GM21786 (cell line): ENCODE measurements around the gene VSIG4.
"Not testable (repeated sequence)": the region's sequence is repeated elsewhere in the genome, so short reads cannot be mapped to it uniquely, and the experiment has no call there.

Experiments
- ATAC-seq: cut with Tn5 transposase; IDR thresholded peaks from one replicate; pipeline ENCODE4 v1.9.1; 2021; ENCODE audit not compliant: unreplicated experiment

The VSIG4 gene, protein sequence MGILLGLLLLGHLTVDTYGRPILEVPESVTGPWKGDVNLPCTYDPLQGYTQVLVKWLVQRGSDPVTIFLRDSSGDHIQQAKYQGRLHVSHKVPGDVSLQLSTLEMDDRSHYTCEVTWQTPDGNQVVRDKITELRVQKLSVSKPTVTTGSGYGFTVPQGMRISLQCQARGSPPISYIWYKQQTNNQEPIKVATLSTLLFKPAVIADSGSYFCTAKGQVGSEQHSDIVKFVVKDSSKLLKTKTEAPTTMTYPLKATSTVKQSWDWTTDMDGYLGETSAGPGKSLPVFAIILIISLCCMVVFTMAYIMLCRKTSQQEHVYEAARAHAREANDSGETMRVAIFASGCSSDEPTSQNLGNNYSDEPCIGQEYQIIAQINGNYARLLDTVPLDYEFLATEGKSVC

DNA sequence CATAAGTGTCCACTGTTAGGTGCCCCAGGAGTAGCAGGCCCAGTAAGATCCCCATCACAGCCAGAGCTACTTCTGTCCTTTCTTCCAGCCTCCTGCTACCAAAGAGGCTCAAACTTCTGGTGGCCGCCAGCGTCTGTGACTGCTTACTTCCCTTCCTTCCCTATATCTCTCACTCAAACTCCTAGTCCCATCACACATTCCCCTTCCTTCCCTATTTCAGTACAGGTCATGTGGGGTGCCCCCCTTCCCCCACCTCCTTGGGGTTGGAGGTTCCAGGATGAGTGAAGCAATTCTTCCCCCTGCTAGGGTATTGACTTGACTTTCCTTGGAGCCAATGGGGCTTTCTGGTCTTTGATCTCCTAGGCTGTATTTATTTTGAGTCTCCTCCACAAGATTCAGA lies at the start of gene VSIG4:
Gene VSIG4, minus strand, starts transcription at position 137 of the 400 bp plus-strand sequence. Its CDS starts 82 bp downstream, at position 55.
- no peak for ATAC-seq

DNA sequence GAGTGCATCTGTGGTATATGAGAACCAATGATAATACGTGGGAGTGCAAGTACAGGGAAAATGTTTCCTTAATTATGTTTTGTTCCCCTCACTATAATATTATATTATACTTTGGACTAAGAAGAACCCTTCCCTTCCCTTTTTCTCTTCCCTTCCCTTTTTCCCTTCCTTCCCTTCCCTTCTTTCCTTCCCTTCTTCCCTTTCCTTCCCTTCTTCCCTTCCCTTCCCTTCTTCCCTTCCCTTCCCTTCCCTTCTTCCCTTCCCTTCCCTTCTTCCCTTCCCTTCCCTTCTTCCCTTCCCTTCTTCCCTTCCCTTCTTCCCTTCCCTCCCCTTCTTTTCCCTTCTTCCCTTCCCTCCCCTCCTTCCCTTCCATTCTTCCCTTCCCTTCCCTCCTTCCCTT lies 36.9 kb upstream of the VSIG4 start:
- ATAC-seq, result no peak

DNA sequence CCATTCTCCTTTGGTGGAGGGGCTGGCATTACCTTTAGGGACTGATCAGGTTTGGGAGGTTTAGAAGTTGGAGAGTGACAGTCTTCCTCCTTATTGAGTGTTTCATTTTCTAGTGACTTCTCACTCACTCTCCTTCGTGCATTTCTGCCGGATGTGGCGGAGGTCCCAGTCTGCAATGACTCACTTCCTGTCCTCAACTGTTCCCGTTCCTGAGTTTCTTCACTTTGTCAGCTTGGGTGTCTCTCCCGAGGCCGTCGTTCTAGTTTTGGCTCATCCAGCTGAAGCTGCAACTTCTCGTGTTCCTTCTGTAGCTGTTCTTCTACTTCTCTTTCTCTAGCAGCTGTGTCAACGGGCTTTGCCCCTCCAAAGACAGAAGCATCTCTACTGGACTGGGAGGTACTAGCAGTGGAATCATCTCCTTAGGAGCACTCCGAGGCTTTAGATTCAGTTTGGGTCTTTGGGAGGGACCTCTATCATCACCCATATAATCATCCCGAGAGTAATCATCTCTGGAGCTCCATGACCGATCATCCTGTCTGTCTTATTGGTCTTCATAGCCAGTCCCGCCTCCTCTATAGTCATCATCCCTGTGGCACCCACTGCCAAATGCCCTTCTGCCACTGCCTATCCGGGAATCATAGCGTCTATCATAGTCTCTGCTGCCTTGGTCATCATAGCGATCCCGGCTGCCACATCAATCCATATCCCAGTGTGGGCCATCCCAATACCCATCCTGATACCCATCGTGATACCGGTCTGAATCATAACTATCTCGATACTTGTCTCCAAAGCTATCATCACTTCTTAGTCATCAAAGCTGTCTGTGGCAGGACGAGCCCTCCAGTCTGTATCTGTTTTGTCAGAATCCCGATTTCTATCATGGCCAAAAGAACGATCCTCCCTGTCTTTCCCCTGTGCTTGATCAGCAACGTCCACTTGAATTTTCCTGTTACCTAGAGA lies 35.3 kb upstream of the VSIG4 start:
- ATAC-seq, result peak; percentile 56

DNA sequence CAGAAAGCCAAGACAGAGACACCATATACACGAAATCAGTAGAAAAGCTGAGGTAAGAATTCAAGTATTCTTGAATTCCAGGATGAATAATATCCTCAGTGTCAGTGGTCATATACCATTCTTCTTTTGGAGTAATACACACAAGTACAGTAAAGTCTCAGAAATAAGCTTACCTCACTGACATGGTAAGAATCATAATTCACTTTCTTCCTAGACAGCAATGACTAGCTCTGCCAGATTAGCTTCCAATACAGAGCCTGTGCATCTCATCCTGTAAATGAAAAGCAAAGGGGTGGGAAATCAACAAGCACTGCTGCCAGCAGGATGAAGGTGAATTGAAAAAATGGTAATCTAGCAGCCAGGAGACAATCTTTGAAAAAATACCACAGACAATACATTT lies 31.2 kb upstream of the VSIG4 start:
- ATAC-seq, result no peak

DNA sequence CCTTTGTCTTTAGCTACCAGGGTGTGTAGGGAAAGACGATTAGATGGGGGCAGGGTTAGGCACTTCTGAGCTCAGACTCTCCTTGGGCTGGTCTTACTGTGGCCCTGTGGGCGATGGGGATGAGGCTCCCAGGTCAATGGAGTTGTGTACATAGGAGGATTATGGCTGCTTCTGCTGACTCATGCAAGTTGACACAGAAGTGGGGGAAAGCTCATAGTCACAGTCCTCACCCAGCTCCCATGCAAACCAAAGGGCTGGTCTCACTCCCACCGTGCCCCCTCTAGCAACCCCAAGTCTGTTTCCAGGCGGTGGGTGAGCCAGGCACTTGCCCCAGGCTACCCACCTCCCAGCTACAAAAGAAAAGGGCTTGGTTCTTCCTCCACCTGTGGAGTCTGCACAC lies 24.4 kb upstream of the VSIG4 start:
- ATAC-seq, result no peak

DNA sequence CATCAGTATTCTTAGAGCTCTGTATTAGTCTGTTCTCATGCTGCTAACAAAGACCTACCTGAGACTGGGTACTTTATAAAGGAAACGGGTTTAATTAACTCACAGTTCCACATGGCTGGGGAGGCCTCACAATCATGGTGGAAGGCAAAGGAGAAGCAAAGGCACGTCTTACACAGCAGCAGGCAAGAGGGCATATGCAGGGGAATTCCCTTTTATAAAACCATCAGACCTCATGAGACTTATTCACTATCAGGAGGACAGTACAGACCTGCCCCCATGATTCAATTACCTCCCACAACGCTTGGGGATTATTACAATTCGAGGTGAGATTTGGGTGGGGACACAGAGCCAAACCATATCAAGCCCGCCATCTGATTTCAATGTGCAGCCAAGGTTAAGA lies 17.1 kb upstream of the VSIG4 start:
- not testable (repeated sequence) for ATAC-seq

DNA sequence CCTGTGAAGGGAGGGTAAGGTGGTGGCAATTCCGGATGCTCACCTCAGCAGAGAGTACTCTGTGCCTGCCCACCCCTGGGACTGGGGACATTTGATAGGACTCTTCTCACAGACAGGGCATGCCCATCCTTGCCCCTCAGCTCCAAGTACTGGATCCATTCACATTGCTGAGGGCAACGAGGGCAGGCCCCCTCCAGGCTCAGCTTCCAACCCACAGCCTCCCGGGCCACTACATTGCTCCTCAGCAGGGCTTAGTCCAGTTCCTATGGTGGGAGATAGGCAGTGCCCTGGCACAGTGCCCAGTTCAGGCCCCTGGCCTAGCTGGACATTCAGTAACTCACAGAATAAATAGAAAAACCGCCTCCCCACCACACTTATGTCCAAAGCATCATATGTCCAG lies 15.1 kb upstream of the VSIG4 start:
- ATAC-seq, result no peak

DNA sequence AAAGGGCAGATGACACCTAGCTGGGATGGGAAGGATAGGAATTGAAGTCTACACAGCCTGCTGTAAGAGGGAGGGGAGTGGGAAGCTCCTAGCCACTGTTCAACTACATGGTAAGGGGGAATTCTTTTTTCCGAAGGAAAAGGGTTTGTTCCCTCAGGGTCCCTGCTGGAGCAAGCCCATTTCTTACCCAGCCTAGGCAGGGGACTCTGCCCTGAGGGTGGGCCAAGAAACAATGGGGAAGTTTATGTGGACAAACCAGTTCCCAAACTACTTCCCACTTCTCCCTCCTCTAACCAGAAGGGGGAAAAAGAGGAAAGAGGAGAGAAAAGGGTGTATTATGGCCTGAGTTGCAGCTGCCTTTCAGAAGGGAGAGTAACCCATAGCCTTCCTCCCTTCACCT lies 13.5 kb upstream of the VSIG4 start:
- ATAC-seq, result no peak

DNA sequence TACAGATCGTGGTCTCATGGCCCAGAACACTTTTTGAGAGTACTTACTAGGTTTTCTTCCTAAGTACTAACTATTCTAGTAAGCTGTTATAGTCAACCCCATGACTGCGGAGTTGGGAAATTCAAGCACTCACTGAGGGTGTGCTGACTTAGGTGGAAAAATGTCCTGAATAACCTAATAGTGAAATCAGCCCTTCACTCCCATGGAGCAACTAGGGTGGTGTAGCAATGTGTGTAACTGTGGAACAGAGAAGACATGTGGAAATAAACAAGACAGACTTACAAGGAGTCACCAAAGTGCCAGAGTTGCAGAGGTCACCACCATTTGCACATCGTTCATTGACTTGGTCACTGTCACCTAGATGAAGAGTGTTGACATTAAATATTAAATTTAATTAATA lies 12.1 kb upstream of the VSIG4 start:
- no peak for ATAC-seq

DNA sequence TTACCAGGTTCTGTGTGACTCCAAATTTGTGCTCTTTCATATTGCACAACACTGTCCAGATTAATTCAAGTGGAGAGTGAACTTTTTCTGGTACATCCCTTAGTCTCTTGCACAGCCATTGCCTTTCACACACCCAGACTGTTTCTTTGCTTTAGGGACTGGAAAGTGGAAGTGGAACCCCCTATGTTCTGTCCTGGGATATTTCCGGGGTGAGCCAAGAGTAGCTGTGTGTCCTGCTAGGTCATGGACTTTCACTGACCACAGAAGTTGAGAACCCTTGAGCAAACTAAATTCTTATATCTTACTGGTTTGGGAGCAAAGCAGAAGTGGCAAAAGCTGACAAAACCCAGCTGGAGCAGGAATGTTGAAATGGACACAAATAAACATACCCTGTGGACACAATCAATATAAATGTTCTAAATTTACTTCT lies 10.3 kb upstream of the VSIG4 start:
- no peak for ATAC-seq

DNA sequence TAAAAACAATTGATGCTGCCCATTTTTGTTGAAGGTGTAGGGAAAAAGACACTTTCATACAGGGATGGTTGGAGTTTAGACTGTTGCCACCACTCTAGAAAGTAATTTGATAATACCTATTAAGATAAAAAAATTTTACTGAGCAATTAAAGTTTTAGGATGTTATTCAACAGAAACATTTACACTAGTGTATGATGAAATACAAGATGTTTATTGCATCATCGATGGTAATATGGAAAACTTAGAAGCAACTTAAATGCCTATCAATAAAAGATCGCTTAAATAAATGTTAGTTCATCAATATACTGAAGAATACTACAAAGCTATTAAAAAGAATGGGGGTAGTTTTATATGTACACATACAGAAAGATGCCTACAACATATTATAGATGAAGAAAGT lies 9.2 kb upstream of the VSIG4 start:
- no peak for ATAC-seq

DNA sequence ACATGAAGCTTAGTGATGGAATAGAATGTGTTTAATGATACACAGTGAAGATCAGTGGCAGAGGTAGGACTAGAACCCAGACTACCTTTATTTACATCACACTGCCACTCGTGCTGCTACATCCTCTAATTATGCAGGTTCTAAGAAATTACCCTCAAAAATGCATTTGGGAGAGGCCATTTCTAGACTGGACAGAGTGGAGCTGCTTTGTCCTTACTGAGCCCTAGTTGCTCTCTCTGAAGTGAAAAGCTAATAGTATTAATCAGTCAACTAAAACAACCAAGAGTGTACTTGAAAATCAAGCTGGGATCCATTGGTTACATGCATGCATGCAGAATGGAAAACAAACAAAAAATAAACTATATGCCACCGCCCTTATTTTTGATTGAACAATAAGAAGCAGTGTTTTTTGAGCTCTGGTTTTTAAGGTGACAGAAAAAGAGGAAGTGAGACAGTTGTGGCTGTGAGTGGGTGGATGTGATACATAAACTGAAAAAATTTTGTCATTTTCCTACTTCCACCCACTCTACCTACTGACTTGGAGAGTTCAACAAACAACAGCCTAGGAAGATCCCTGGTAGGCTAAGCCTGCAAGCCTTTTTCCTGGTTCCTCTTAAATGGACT lies 6.8 kb upstream of the VSIG4 start:
- peak; percentile 81 for ATAC-seq

DNA sequence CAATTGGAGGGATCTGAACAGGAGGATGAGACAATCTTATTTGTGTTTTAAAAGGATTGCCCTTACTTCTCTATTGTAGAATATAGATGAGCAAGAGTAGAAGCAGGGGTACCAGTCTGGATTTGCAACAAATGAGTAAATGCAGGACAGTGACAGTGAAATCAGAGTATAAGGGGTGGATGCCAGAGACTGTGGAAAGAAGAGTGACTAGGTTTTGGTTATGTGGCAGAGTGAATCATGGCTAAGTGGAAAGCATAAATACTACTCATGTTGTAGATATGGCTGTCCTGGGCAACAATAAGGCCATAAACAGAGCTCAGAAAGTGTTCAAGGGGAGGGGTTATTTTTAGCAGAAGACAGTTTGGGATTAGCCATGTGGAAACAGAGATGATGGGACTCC lies 6.0 kb upstream of the VSIG4 start:
- no peak for ATAC-seq

DNA sequence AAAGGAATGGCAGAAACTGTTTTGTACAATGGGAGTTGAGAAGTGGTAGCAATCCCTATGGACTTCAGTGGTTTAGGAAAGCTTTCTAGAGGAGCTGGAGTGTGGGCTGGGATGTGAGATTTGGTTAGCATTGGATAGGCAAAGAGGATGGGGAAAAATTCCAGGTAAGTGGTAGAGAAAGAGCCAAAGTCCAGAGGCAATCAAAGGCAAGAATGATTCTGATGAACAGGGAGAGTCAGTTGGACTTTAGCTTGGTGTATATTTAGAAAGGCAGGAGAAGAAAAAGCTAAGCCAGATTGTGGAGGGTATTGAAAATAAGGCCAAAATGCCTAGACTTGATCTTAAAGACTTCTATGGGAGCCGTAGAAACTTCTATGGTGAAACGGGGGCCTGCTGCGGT lies 3.7 kb upstream of the VSIG4 start:
- no peak for ATAC-seq

DNA sequence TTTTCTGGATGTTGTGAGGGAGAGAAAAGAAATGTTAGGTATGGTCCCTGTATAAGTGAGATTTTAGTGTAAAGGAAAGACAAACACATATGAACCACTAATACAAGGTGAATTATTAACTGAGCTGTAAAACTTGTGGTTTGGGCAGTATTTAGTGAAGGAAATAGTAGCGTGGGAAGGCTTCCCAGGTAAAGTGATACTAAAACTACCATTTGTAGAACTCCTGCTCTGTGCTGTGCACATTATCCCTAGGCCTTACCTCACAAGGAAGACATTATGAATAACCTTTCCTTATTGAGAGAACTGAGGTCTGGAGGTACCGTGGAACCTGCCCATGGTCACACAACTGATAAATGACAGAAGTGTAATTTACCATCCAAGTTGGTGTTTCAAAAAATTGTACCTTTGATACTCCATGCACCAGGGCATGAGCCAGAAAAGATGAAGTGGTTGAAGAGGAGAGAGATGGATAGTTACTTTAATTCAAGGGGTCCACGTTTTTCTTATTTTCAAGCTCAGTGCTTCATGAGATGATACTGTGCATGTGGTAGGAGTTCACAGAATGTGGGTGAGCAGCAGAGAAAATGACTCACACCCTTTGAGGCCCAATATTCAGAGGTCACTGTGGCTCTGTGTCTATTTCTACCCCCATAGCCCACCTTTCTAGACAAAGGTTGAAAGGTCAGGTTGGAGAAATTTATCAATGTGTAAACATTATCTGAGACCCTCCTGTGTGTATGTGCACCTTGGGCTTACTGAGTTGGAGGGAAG lies 2.6 kb upstream of the VSIG4 start:
- peak; percentile 48 for ATAC-seq

DNA sequence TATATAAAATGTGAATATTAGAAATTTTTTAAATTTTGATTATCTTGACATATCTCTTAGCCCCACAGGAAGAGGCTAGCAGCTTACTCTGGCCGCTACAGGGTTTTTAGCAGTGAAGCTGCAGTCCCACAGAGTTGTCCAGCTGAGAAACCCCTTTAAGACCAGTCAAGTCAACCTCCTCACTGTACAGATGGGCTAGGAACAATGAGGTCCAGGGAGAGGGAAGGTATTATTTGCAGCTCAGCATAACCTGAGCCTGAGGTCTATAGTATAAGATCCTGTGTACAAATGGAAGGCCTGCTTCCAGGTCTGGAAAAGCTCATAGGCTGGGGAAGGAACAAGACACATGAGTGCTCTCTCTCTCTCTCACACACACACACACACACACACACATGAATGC lies 1.8 kb downstream of the VSIG4 start:
- ATAC-seq, result no peak

DNA sequence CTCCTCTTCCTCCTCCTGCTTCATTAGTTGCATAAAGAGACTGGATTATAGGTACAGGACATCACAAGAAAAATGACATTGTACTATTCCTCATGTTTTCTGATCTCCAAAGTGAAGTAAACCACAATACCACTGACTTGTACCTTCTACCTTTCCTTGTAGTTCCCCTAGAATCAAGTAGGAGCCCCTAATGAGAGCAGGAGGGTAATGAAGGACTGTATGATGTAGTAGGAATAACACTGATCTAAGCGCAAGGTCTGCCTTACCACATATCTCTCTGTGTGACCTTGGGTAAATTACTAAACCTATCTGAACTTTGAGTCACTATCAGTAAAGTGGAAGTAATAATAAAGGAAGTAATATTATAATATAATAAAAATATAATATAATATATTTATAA lies 3.6 kb downstream of the VSIG4 start:
- no peak for ATAC-seq

DNA sequence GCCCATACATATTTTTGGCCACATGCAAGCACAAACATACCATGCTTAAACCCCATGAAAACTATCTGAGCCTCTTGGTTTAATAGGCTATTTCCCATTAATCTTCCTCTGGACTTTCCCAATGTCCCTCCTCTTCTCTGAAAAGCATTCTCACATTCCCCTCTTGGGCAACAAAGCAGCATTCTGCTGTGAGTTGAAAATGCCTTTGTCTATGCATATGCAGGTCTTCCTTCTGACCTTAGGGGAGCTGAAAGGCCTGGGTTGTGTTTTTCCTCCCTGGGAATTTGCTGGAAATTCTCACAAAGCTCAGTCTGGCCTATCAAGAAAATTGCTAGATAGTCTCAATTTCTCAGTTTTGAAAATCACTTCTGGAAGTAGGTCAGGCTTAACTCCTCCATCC lies 4.2 kb downstream of the VSIG4 start:
- no peak for ATAC-seq

DNA sequence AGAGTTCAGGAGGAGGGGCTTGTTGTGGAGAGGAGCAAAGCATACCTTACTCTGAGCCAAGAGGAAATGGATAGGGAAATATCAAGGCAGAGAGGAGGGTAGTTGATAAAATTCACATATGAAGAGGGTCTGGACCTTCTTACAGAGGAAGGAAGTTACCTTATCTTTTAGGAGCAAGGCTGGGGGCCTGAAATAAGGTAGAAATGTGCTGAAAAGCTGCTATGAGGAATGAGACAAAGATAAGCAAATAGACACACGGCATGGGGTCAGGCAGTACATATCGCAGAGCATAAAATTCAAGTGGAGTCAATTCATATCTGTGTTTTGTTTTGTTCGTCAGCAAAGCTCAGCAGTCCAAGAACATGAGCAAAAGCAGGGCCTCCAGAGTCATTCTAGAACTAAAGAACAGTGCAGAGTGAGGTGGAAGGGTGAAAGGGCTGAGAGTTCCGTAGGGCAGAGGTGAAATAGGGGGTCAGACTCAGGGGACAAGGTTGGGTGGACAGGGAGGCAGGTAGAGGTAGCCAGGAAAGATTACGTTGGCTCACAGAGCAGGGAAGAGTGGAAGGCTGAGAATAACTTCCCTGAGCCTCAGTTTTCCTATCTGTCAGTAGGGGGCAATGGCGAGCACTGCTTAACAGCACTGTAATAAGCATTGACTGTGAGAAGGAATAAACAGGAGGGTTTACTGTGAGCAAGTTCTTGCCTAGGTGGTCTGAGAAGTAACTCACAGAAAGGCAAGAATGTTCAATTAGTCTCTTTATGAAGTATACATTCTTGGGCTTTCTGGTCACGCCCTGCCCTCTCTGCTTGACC lies 9.2 kb downstream of the VSIG4 start:
- peak; percentile 87 for ATAC-seq

DNA sequence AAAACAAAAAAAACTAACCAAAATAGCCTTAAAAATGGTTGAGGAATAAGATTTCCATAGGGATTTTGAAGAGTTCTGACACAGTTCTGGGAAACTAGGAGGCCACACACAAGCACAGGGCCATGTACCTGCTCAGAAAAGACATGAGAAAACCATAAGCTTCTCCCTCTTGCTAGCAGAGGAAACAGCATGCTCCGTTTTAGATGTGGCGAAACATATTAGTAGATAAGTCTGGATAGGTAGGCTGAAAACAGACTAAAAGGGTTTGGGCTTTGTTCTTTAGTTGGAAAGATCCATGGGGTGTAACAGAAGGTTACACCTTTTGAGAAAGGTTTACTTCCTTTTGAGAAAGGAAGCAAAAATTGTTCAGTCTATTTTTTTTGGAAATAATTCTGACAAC lies 10.9 kb downstream of the VSIG4 start:
- ATAC-seq, result no peak
